H9 (cell line): ENCODE data around the gene KANK4. TPM values are rescaled to one million over a fixed set of nuclear protein-coding genes. Genes with fewer than 3 reads are reported as not detected.

Experiments
- DNase-seq: peaks from one replicate; pipeline ENCODE4 v3.0.0-alpha.2; 2017
- H2AFZ ChIP-seq: one replicate; pipeline ENCODE4 v1.6.1; 2013; ENCODE audit warnings: mild to moderate bottlenecking, low read length, control low read depth, moderate library complexity
- H2AK5ac ChIP-seq: 2 replicates; pipeline ENCODE4 v1.6.1; 2013; ENCODE audit warnings: low read length, control low read depth, mixed read lengths; ENCODE audit not compliant: insufficient read length
- H2BK120ac ChIP-seq: one replicate; pipeline ENCODE4 v1.6.1; 2013; ENCODE audit warnings: low read depth, mild to moderate bottlenecking, low read length, control low read depth, inconsistent platforms; ENCODE audit not compliant: poor library complexity, severe bottlenecking
- H2BK12ac ChIP-seq: 2 replicates; pipeline ENCODE4 v1.6.1; 2013; ENCODE audit warnings: low read length, control low read depth, mixed read lengths, low read depth; ENCODE audit not compliant: insufficient read length
- H2BK15ac ChIP-seq: 2 replicates; pipeline ENCODE4 v1.6.1; 2013; ENCODE audit warnings: low read depth, low read length, control low read depth
- H2BK20ac ChIP-seq: one replicate; pipeline ENCODE4 v1.6.1; 2013; ENCODE audit warnings: low read depth, mild to moderate bottlenecking, low read length, control low read depth, inconsistent platforms; ENCODE audit not compliant: poor library complexity, severe bottlenecking
- H2BK5ac ChIP-seq: 2 replicates; pipeline ENCODE4 v1.6.1; 2013; ENCODE audit warnings: low read length, control low read depth, mixed read lengths; ENCODE audit not compliant: insufficient read length
- H3K14ac ChIP-seq: 2 replicates; pipeline ENCODE4 v1.6.1; 2013; ENCODE audit warnings: low read length, control low read depth; ENCODE audit not compliant: insufficient read depth
- H3K18ac ChIP-seq: 2 replicates; pipeline ENCODE4 v1.6.1; 2013; ENCODE audit warnings: low read depth, mild to moderate bottlenecking, mixed read lengths, low read length, control low read depth; ENCODE audit not compliant: insufficient read length
- H3K23ac ChIP-seq: 2 replicates; pipeline ENCODE4 v1.6.1; 2013; ENCODE audit warnings: low read length, control low read depth, mixed read lengths, low read depth; ENCODE audit not compliant: insufficient read length
- H3K23me2 ChIP-seq: 2 replicates; pipeline ENCODE4 v1.6.1; 2013; ENCODE audit warnings: low read depth, mild to moderate bottlenecking, mixed read lengths, low read length, control low read depth; ENCODE audit not compliant: insufficient read length, poor library complexity, severe bottlenecking
- H3K27ac ChIP-seq: 2 replicates; pipeline ENCODE4 v1.5.1; 2013; ENCODE audit warnings: low read length, control low read depth, mixed read lengths, low read depth; ENCODE audit not compliant: insufficient read length
- H3K27me3 ChIP-seq: 2 replicates; pipeline ENCODE4 v1.6.1; 2013; ENCODE audit warnings: low read length, control low read depth, inconsistent platforms; ENCODE audit not compliant: insufficient read depth
- H3K4ac ChIP-seq: 2 replicates; pipeline ENCODE4 v1.6.1; 2013; ENCODE audit warnings: low read depth, mild to moderate bottlenecking, control low read depth, inconsistent platforms, low read length, moderate library complexity
- H3K4me1 ChIP-seq: 2 replicates; pipeline ENCODE4 v1.6.1; 2013; ENCODE audit warnings: low read length, control low read depth, inconsistent platforms; ENCODE audit not compliant: insufficient read depth
- H3K4me2 ChIP-seq: 2 replicates; pipeline ENCODE4 v1.6.1; 2013; ENCODE audit warnings: low read length, control low read depth, mixed read lengths; ENCODE audit not compliant: insufficient read length, insufficient read depth
- H3K56ac ChIP-seq: 2 replicates; pipeline ENCODE4 v1.6.1; 2013; ENCODE audit warnings: low read depth, mild to moderate bottlenecking, mixed read lengths, low read length, control low read depth; ENCODE audit not compliant: insufficient read length
- H3K79me1 ChIP-seq: 2 replicates; pipeline ENCODE4 v1.6.1; 2013; ENCODE audit warnings: low read depth, mild to moderate bottlenecking, moderate library complexity, low read length, control low read depth, inconsistent platforms; ENCODE audit not compliant: insufficient read depth, poor library complexity, severe bottlenecking
- H3K79me2 ChIP-seq: 2 replicates; pipeline ENCODE4 v1.6.1; 2013; ENCODE audit warnings: low read length, control low read depth, inconsistent platforms; ENCODE audit not compliant: insufficient read depth
- H3K9ac ChIP-seq: 2 replicates; pipeline ENCODE4 v1.6.1; 2013; ENCODE audit warnings: low read length, control low read depth, mixed read lengths; ENCODE audit not compliant: insufficient read length; ENCODE audit errors: extremely low read depth
- H3K9me3 ChIP-seq: one replicate; pipeline ENCODE4 v1.6.1; 2013; ENCODE audit warnings: low read depth, low read length, inconsistent platforms; ENCODE audit not compliant: control insufficient read depth
- H3T11ph ChIP-seq: one replicate; pipeline ENCODE4 v1.6.1; 2013; ENCODE audit warnings: mild to moderate bottlenecking, low read length, control low read depth, inconsistent platforms
- H4K20me1 ChIP-seq: one replicate; pipeline ENCODE4 v1.6.1; 2013; ENCODE audit not compliant: control insufficient read depth, insufficient read length, insufficient read depth
- H4K5ac ChIP-seq: 2 replicates; pipeline ENCODE4 v1.6.1; 2013; ENCODE audit warnings: low read depth, mild to moderate bottlenecking, mixed read lengths, low read length, control low read depth; ENCODE audit not compliant: insufficient read length
- H4K8ac ChIP-seq: replicated peaks from 2 replicates; pipeline ENCODE4 v1.6.1; 2013; ENCODE audit warnings: low read length, control low read depth, mixed read lengths, low read depth; ENCODE audit not compliant: insufficient read length
- H4K91ac ChIP-seq: 2 replicates; pipeline ENCODE4 v1.6.1; 2013; ENCODE audit warnings: low read depth, mild to moderate bottlenecking, moderate library complexity, mixed read lengths, low read length, control low read depth; ENCODE audit not compliant: insufficient read length
- H3K27ac Mint-ChIP-seq, 3 experiments: 2 replicates in 2 of 3; 3 replicates in 1 of 3; pipeline ENCODE4 v1.8.0; 2020 to 2021; ENCODE audit warnings: mixed read lengths in 3 of 3, mild to moderate bottlenecking in 1 of 3, moderate library complexity in 1 of 3
- H3K27me3 Mint-ChIP-seq: 2 replicates; pipeline ENCODE4 v1.8.0; 2021; ENCODE audit warnings: low read depth, mild to moderate bottlenecking, moderate library complexity, mixed read lengths
- H3K36me3 Mint-ChIP-seq, 3 experiments: 2 replicates in 2 of 3; 3 replicates in 1 of 3; pipeline ENCODE4 v1.8.0; 2020 to 2021; ENCODE audit warnings: low read depth in 3 of 3, mixed read lengths in 3 of 3; ENCODE audit not compliant: insufficient read depth in 1 of 3
- H3K4me1 Mint-ChIP-seq, 2 experiments: 2 replicates each; pipeline ENCODE4 v1.8.0; 2020; ENCODE audit warnings: mixed read lengths in 2 of 2
- H3K4me3 Mint-ChIP-seq, 2 experiments: 2 replicates in 1 of 2; 3 replicates in 1 of 2; pipeline ENCODE4 v1.8.0; 2020 to 2021; ENCODE audit warnings: mild to moderate bottlenecking in 2 of 2, mixed read lengths in 2 of 2, moderate library complexity in 1 of 2
- H3K9me3 Mint-ChIP-seq, 2 experiments: 2 replicates in 1 of 2; 3 replicates in 1 of 2; pipeline ENCODE4 v1.8.0; 2020; ENCODE audit warnings: mild to moderate bottlenecking in 2 of 2, mixed read lengths in 2 of 2, moderate library complexity in 1 of 2
- WGBS: extraction: QIAGEN DNeasy Blood & Tissue Kit; methylation state at CpG from one replicate; pipeline ENCODE4 v1.1.7; 2013; ENCODE audit warnings: missing lambda C conversion rate, low lambda C conversion rate, mixed read lengths; ENCODE audit not compliant: insufficient read length; ENCODE audit errors: extremely low coverage; 5-methylcytosine and 5-hydroxymethylcytosine counted together
- total RNA-seq: library from RNA; stranded (reverse); gene quantifications from 2 replicates; pipeline ENCODE4 v1.2.1, GENCODE V29; 2021
- TF ChIP-seq, protein P1 (sequence below): fragments of 200-600 bp; sonication (generic); conservative IDR thresholded peaks from 3 replicates; pipeline ENCODE4 v1.8.0; 2021; ENCODE audit warnings: antibody characterized with exemption, mild to moderate bottlenecking

KANK4 gene
- total RNA-seq, 1 experiment from 2014 or later, result 0.15 TPM

- H2BK20ac ChIP-seq, result no peak overlapping the region
- peaks cover 15 to 17% of the 10 kb centered on the region in 2 experiments for H3K4me1 Mint-ChIP-seq
These were observed 14.7 kb downstream of the KANK4 start for GRCh38 chr1:62304515-62304914.

More at GRCh38 chr1:62304515-62304914, 14.7 kb downstream of the KANK4 start:
- no peaks in the 10 kb centered on the region for H3K23me2 ChIP-seq
- Mint-ChIP-seq H3K4me3 (no peak overlapping the region), H3K36me3 (no peaks in the 10 kb centered on the region), H3K27me3 (peaks cover 7% of the 10 kb centered on the region), H3K9me3 (no peaks in the 10 kb centered on the region), H3K27ac (no peak overlapping the region)
- peaks cover 3% of the 10 kb centered on the region; the same call in 1 of the 2 replicates for H3K27me3 ChIP-seq
- H3K4me1 ChIP-seq, result no peaks in the 10 kb centered on the region; the same call in 1 of the 2 replicates
- H3K27ac ChIP-seq, result no peak overlapping the region
- H4K5ac ChIP-seq, result no peak overlapping the region
- H3K23ac ChIP-seq, result no peak overlapping the region
- no peak overlapping the region for H4K91ac ChIP-seq
- no peak overlapping the region for H2AK5ac ChIP-seq
- no peak overlapping the region for H3K9ac ChIP-seq
- TF ChIP-seq, protein P1, sequence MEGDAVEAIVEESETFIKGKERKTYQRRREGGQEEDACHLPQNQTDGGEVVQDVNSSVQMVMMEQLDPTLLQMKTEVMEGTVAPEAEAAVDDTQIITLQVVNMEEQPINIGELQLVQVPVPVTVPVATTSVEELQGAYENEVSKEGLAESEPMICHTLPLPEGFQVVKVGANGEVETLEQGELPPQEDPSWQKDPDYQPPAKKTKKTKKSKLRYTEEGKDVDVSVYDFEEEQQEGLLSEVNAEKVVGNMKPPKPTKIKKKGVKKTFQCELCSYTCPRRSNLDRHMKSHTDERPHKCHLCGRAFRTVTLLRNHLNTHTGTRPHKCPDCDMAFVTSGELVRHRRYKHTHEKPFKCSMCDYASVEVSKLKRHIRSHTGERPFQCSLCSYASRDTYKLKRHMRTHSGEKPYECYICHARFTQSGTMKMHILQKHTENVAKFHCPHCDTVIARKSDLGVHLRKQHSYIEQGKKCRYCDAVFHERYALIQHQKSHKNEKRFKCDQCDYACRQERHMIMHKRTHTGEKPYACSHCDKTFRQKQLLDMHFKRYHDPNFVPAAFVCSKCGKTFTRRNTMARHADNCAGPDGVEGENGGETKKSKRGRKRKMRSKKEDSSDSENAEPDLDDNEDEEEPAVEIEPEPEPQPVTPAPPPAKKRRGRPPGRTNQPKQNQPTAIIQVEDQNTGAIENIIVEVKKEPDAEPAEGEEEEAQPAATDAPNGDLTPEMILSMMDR, result no peak
- H2BK15ac ChIP-seq, result no peak overlapping the region
- H4K8ac ChIP-seq, result no peak overlapping the region
- DNase-seq, result no peak
- H2BK12ac ChIP-seq, result no peak overlapping the region
- H2AFZ ChIP-seq, result no peak overlapping the region
- no peaks in the 10 kb centered on the region for H3K79me1 ChIP-seq
- H3K14ac ChIP-seq, result no peak overlapping the region
- H4K20me1 ChIP-seq, result no peaks in the 10 kb centered on the region
- no peak overlapping the region for H3K4ac ChIP-seq
- no peak overlapping the region for H3K18ac ChIP-seq
- H3K79me2 ChIP-seq, result no peaks in the 10 kb centered on the region
- no peak overlapping the region for H3K4me2 ChIP-seq
- H3T11ph ChIP-seq, result no peak overlapping the region
- no peak overlapping the region for H2BK5ac ChIP-seq
- H3K56ac ChIP-seq, result no peak overlapping the region
- WGBS, result no CpG with 5 or more reads among the region's 7 CpGs
- H3K9me3 ChIP-seq, result no peaks in the 10 kb centered on the region
- H2BK120ac ChIP-seq, result no peak overlapping the region
